Subcutaneous abdominal adipose tissue (tissue), 5 donors: ENCODE data around the gene WDTC1.

Experiments used
- H3K27ac ChIP-seq: one replicate; pipeline ENCODE4 v1.7.0; 2013; ENCODE audit warnings: low read depth, mild to moderate bottlenecking, inconsistent platforms, low read length, moderate library complexity
- H3K27me3 ChIP-seq, 5 donors: one replicate each; pipeline ENCODE4 v1.7.0; 2013; ENCODE audit warnings: low read length in 5 of 5, inconsistent platforms in 1 of 5; ENCODE audit not compliant: control insufficient read depth in 5 of 5, insufficient read depth in 4 of 5
- H3K36me3 ChIP-seq, 5 donors: one replicate each; pipeline ENCODE4 v1.7.0; 2013; ENCODE audit warnings: low read length in 5 of 5; ENCODE audit not compliant: control insufficient read depth in 5 of 5, insufficient read depth in 5 of 5
- H3K4me1 ChIP-seq, 5 donors: one replicate each; pipeline ENCODE4 v1.7.0; 2013; ENCODE audit warnings: low read length in 5 of 5, mild to moderate bottlenecking in 3 of 5, moderate library complexity in 1 of 5; ENCODE audit not compliant: control insufficient read depth in 5 of 5, insufficient read depth in 5 of 5
- H3K4me3 ChIP-seq, 5 donors: one replicate each; pipeline ENCODE4 v1.7.0; 2013; ENCODE audit warnings: low read length in 5 of 5, low read depth in 1 of 5
- H3K9ac ChIP-seq, 5 donors: one replicate each; pipeline ENCODE4 v1.7.0; 2013; ENCODE audit warnings: low read length in 5 of 5, mild to moderate bottlenecking in 4 of 5, moderate library complexity in 3 of 5
- H3K9me3 ChIP-seq, 5 donors: one replicate each; pipeline ENCODE4 v1.7.0; 2013; ENCODE audit warnings: low read length in 5 of 5; ENCODE audit not compliant: control insufficient read depth in 5 of 5
- donor health status: healthy.
- donor health status: healthy.
- donor health status: healthy.
- donor health status: healthy.
- donor health status: healthy.

The WDTC1 gene

GRCh38 chr1:27299385-27300271 is 65.2 kb downstream of the WDTC1 start:
- no peaks in the 10 kb centered on the region for H3K9me3 ChIP-seq
- H3K4me1 ChIP-seq: peaks cover 2 to 29% (median 25%) of the 10 kb centered on the region in 5 donors
- no peak overlapping the region for H3K27ac ChIP-seq
- peaks cover 4 to 85% (median 76%) of the 10 kb centered on the region in 5 donors for H3K36me3 ChIP-seq
- no peak overlapping the region for H3K4me3 ChIP-seq
- H3K27me3 ChIP-seq: no peaks in the 10 kb centered on the region
- no peak overlapping the region for H3K9ac ChIP-seq

DNA sequence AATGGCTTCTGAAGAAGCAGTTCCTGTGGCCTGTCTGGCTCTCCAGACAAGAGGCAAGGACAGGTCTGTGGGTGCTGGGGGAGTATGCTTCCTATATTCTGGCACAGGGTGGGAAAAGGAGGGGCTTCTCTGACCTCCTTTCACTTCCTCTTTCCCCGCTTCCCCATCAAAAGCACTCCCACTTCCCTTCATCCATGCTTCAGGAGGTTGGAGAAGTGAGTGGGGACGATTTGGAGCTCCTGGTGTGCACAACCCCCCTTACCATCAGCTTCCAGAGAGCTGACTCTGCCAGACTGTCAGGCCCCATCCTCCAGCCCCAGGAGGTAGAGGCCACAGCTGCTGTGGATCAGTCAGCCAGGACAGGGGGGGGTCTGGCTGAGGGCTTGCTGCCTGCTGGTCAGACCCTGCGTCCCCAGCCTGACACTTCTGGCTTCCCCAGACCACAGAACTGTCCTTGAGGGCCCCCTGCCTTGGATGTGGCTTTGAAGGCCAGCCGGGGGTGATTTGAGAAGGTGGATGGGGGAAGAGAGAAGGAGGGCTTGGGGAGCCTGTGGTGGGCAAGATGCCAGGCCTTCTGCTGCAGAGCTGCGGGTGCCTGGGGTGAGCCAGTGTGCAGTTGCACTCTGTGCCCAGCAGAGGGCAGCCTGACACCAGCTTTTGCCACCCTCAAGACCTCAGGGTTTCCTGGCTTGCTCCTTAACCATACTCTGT is 66.1 kb downstream of the WDTC1 start:
- no peaks in the 10 kb centered on the region for H3K27me3 ChIP-seq
- H3K4me1 ChIP-seq: peaks cover 7 to 34% (median 28%) of the 10 kb centered on the region in 5 donors
- no peak overlapping the region for H3K27ac ChIP-seq
- no peak overlapping the region for H3K4me3 ChIP-seq
- H3K9me3 ChIP-seq: no peaks in the 10 kb centered on the region
- H3K9ac ChIP-seq: peak overlapping the region in 1 of 5 donors; percentile 54
- peaks cover 0 to 85% (median 78%) of the 10 kb centered on the region in 5 donors for H3K36me3 ChIP-seq

GRCh38 chr1:27301052-27301422 is 66.6 kb downstream of the WDTC1 start:
- no peak overlapping the region for H3K27ac ChIP-seq
- H3K36me3 ChIP-seq: peaks cover 0 to 85% (median 77%) of the 10 kb centered on the region in 5 donors
- peak overlapping the region in 2 of 5 donors; percentile 26 to 54 for H3K9ac ChIP-seq
- no peaks in the 10 kb centered on the region for H3K27me3 ChIP-seq
- no peaks in the 10 kb centered on the region for H3K9me3 ChIP-seq
- H3K4me3 ChIP-seq: no peak overlapping the region
- peaks cover 7 to 40% (median 33%) of the 10 kb centered on the region in 5 donors for H3K4me1 ChIP-seq

DNA sequence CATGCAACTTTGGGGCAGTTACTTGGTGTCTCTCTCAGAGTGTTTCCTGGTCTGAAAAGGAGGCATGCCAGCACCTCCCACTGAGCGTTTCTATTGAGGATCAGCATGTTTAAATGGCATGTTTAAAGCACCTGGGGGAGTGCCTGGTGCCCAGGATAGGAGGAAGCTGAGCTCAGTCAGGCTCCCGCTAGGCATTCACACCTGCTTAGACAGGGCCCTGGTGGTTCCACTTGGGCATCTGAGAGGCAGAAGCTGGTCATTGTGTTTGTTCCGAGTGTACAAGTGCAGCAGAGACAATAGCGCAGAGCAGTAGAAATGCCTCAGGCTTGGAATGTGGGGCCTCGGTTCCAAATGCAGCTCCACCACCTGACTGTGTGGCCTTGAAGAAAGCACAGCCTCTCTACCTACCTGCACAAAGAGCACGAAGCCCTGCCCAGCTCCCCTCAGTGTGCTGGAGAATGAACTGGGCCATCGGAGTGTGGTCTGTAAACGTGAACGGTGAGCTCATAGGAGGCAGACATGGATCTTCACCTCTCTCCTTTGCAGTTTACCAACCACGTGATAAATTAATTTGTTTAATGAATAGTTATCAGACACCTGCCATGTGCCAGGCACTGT is 67.3 kb downstream of the WDTC1 start:
- Histone ChIP-seq H3K27ac (no peak overlapping the region), H3K9ac (no peak overlapping the region), H3K4me1 (peaks cover 7 to 43% (median 35%) of the 10 kb centered on the region in 5 donors), H3K27me3 (no peaks in the 10 kb centered on the region), H3K9me3 (no peaks in the 10 kb centered on the region), H3K4me3 (no peak overlapping the region), H3K36me3 (peaks cover 0 to 86% (median 75%) of the 10 kb centered on the region in 5 donors)

- H3K9ac ChIP-seq: no peak overlapping the region
- peaks cover 7 to 50% (median 35%) of the 10 kb centered on the region in 5 donors for H3K4me1 ChIP-seq
- H3K27me3 ChIP-seq: no peaks in the 10 kb centered on the region
- no peaks in the 10 kb centered on the region for H3K9me3 ChIP-seq
- peaks cover 0 to 85% (median 72%) of the 10 kb centered on the region in 5 donors for H3K36me3 ChIP-seq
- H3K27ac ChIP-seq: no peak overlapping the region
- no peak overlapping the region for H3K4me3 ChIP-seq
These were observed 68.2 kb downstream of the WDTC1 start for GRCh38 chr1:27302612-27303011.

- peaks cover 7 to 50% (median 35%) of the 10 kb centered on the region in 5 donors for H3K4me1 ChIP-seq
- H3K27me3 ChIP-seq: no peaks in the 10 kb centered on the region
- H3K4me3 ChIP-seq: no peak overlapping the region
- no peak overlapping the region for H3K9ac ChIP-seq
- peaks cover 0 to 76% (median 63%) of the 10 kb centered on the region in 5 donors for H3K36me3 ChIP-seq
- H3K9me3 ChIP-seq: no peaks in the 10 kb centered on the region
- H3K27ac ChIP-seq: no peak overlapping the region
These were observed 69.1 kb downstream of the WDTC1 start for GRCh38 chr1:27303509-27303908.

- H3K27me3 ChIP-seq: no peaks in the 10 kb centered on the region
- H3K4me1 ChIP-seq: peaks cover 5 to 27% (median 18%) of the 10 kb centered on the region in 5 donors
- H3K9ac ChIP-seq: peak overlapping the region in 2 of 5 donors; percentile 38 to 60
- H3K27ac ChIP-seq: peak overlapping the region; percentile 46
- no peaks in the 10 kb centered on the region for H3K9me3 ChIP-seq
- peaks cover 0 to 60% (median 43%) of the 10 kb centered on the region in 5 donors for H3K36me3 ChIP-seq
- no peak overlapping the region for H3K4me3 ChIP-seq
These were observed 71.6 kb downstream of the WDTC1 start for GRCh38 chr1:27306071-27306470.

- Histone ChIP-seq H3K4me3 (no peak overlapping the region), H3K9ac (no peak overlapping the region), H3K9me3 (no peaks in the 10 kb centered on the region), H3K4me1 (peaks cover 5 to 25% (median 13%) of the 10 kb centered on the region in 5 donors), H3K36me3 (peaks cover 0 to 55% (median 35%) of the 10 kb centered on the region in 5 donors), H3K27me3 (no peaks in the 10 kb centered on the region), H3K27ac (no peak overlapping the region)
These were observed 72.7 kb downstream of the WDTC1 start for GRCh38 chr1:27306892-27307761.

DNA sequence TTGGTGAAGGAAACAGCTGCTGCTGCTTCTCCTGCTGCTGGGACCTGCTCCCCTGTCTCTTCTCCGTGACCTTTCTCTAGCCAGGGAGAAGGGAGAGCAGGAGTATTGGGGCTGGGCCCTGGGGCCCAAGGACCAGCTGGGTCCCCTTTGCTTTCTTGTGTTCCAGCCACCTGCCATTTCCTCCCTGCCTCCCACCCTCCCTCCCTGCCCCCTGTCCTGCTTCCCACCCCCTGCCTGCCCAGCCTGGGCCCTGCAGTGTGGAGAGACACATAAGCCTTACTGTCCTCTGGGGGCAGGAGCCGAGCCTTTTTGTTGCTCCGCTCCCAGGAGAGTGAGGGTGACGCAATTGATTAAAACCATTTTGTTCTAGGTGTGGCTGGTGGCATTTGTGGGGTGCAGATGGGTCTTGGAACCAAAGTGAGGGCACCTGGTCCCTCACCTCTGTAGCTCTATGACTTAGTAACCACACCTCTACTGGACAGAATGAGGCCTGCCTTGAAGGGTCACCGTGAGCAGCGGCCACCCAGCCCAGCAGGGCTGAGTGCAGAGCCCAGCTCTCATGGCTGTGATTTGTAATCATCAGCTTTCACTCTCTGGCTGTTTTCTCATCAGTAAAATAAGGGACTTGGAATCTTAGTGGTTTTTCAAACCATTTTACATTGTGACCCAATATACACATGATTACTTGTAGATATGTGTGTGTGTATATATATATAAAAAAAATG is 73.6 kb downstream of the WDTC1 start:
- Histone ChIP-seq H3K4me1 (peaks cover 5 to 25% (median 13%) of the 10 kb centered on the region in 5 donors), H3K9ac (no peak overlapping the region), H3K36me3 (peaks cover 0 to 48% (median 35%) of the 10 kb centered on the region in 5 donors), H3K9me3 (no peaks in the 10 kb centered on the region), H3K4me3 (no peak overlapping the region), H3K27ac (no peak overlapping the region), H3K27me3 (no peaks in the 10 kb centered on the region)
